Measurements from ENCODE around the gene ZNF541.
"Not testable (repeated sequence)": the region's sequence is repeated elsewhere in the genome, so short reads cannot be mapped to it uniquely, and the experiment has no call there.

The ZNF541 gene

DNA sequence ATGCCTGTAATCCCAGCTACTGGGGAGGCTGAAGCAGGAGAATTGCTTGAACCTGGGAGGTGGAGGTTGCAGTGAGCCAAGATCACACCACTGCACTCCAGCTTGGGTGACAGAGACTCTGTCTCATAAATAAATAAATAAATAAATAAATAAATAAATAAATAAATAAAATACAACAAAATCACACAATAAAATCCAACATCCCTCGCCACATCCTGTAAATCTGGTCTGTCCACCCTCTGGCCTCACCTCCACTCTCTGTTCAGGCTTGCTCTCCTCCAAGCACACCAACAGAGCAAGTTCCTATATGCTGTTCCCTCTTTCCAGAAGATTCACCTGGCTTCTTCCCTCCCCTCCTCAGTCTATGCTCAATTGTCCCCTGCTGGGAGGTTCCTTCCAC, 10.2 kb upstream of the ZNF541 start:
- H3K4me1 ChIP-seq (ENCODE audit: control extremely low read depth in 1 of 4, control insufficient read depth in 4 of 4, insufficient read depth in 4 of 4, low read length in 3 of 4); H3K27ac ChIP-seq (ENCODE audit: insufficient read depth in 1 of 2, low read depth in 1 of 2, low read length in 2 of 2, poor library complexity in 1 of 2, severe bottlenecking in 2 of 2); H3K27me3 ChIP-seq (replicated peaks in 2 of 5; ENCODE audit: control insufficient read depth in 4 of 5, insufficient read depth in 5 of 5, low read length in 4 of 5); H3K4me3 ChIP-seq (ENCODE audit: control insufficient read depth in 1 of 7, extremely low read depth in 1 of 7, insufficient read depth in 4 of 7, low read depth in 2 of 7, low read length in 6 of 7); H3K36me3 ChIP-seq (ENCODE audit: control insufficient read depth in 4 of 4, insufficient read depth in 4 of 4, low read length in 3 of 4); POLR2A ChIA-PET; DNase-seq: not testable (repeated sequence)
- 100% methylated on average over 1 of the region's 1 CpG for WGBS (ENCODE audit: insufficient coverage)
- H3K9me3 ChIP-seq (ENCODE audit: control extremely low read depth in 1 of 5, control insufficient read depth in 4 of 5, insufficient read depth in 2 of 5, low read depth in 1 of 5, low read length in 4 of 5) = peaks cover 0 to 12% (median 5%) of the 10 kb centered on the region in 5 experiments
- CTCF ChIA-PET = interaction anchor here (0.6 kb wide), 1 partner anchor 1574 kb away, joined by 3 read pairs; no protein-coding TSS in a partner anchor

DNA sequence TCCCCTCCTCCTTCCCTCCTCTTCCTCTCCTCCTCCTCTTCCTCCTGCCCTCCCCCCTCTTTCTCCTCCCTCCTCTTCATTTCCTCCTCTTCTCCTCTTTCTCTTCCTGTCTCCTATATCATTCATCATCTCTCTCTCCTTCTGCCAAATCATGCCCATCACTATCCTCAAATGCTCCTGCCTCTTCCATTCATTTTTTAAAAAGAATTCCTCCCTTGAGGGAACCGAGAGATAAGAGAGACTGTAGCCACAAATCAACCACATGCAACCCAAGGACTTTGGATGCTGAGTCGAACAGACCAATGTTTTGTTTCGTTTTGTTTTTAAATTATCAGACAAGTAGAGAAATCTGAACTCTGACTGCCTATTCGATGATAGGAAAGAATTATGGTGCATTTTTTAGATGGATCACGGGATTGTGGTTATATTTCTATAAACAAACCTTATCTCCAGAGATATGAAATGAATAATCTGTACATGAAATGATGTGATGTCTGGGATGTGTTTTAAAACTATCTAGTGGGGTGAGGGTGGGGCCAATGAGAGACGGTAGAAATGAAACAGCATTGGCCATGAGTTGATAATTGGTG, 9.5 kb upstream of the ZNF541 start:
- no peak overlapping the region for H3K4me3 ChIP-seq (ENCODE audit: control insufficient read depth in 1 of 7, extremely low read depth in 1 of 7, insufficient read depth in 4 of 7, low read depth in 2 of 7, low read length in 6 of 7)
- ChIA-PET CTCF (no interaction called here), POLR2A (no interaction called here)
- peak in 1 of 3 donors; percentile 25 for DNase-seq
- no peaks in the 10 kb centered on the region for H3K36me3 ChIP-seq (ENCODE audit: control insufficient read depth in 4 of 4, insufficient read depth in 4 of 4, low read length in 3 of 4)
- H3K9me3 ChIP-seq (ENCODE audit: control extremely low read depth in 1 of 5, control insufficient read depth in 4 of 5, insufficient read depth in 2 of 5, low read depth in 1 of 5, low read length in 4 of 5) = peaks cover 0 to 12% (median 5%) of the 10 kb centered on the region in 5 experiments
- no peak overlapping the region for H3K27ac ChIP-seq (ENCODE audit: insufficient read depth in 1 of 2, low read depth in 1 of 2, low read length in 2 of 2, poor library complexity in 1 of 2, severe bottlenecking in 2 of 2)
- H3K4me1 ChIP-seq (ENCODE audit: control extremely low read depth in 1 of 4, control insufficient read depth in 4 of 4, insufficient read depth in 4 of 4, low read length in 3 of 4) = no peaks in the 10 kb centered on the region
- no CpG with 5 or more reads among the region's 6 CpGs for WGBS (ENCODE audit: insufficient coverage)
- peaks cover 0 to 3% (median 2%) of the 10 kb centered on the region in 5 experiments for H3K27me3 ChIP-seq (replicated peaks in 2 of 5; ENCODE audit: control insufficient read depth in 4 of 5, insufficient read depth in 5 of 5, low read length in 4 of 5)

DNA sequence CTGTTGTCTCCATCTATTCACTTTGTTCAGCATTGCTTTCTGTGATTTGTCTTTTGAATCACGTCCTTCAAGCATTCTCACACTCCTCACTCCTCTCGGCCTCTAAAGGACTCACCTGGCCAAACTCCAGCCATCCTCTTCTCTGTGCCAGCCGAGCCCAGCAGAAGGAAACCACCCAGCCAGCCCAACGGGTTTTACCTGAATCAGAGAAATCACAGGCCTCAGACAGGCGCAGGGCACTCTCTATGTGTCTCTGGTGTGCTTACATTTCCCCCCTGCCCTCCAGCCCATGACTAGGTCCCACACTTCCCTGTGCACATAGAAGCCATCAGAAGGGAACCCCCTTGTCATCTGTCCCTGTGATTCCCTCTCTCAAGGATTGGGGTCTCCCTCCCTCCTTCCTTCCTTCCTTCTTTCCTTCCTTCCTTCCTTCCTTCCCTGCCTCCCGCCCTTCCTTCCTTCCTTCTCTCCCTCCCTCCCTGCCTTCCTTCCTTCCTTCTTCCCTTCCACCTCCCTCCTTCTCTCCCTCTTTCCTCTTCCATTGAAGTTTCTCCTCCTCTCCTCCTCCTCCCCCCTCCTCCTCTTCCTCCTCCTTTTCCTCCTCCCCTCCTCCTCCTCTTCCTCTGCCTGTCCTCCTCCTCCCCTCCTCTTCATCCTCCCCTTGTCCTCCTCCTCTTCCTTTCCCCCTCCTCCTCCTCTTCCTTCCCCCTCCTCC, 8.8 kb upstream of the ZNF541 start:
- no peak overlapping the region for H3K27ac ChIP-seq (ENCODE audit: insufficient read depth in 1 of 2, low read depth in 1 of 2, low read length in 2 of 2, poor library complexity in 1 of 2, severe bottlenecking in 2 of 2)
- CTCF ChIA-PET = no interaction called here

DNA sequence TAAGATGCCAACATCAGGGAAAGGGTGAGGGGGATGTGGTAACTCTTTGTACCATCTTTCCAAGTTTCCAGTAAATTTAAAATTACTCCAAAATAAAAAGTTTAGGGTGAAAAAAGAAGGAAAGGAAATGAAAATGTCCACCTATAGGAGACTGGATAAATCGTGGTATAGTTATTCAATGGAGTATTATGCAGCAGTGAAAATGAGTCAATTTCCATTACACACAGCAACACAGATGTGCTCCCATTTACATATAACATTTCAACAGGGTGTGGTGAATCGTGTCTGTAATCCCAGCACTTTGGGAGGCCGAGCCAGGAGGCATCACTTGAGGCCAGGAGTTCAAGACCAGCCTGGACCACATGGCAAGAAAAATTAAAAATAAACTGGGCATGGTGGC, 7.4 kb upstream of the ZNF541 start:
- peaks cover 0 to 3% (median 0%) of the 10 kb centered on the region in 5 experiments for H3K9me3 ChIP-seq (ENCODE audit: control extremely low read depth in 1 of 5, control insufficient read depth in 4 of 5, insufficient read depth in 2 of 5, low read depth in 1 of 5, low read length in 4 of 5)
- CTCF ChIA-PET = no interaction called here
- no peaks in the 10 kb centered on the region for H3K4me1 ChIP-seq (ENCODE audit: control extremely low read depth in 1 of 4, control insufficient read depth in 4 of 4, insufficient read depth in 4 of 4, low read length in 3 of 4)

More for the DNA sequence above, 8.8 kb upstream of the ZNF541 start:
- no peak for DNase-seq
- POLR2A ChIA-PET = no interaction called here
- Histone ChIP-seq H3K4me1 (ENCODE audit: control extremely low read depth in 1 of 4, control insufficient read depth in 4 of 4, insufficient read depth in 4 of 4, low read length in 3 of 4) (no peaks in the 10 kb centered on the region), H3K36me3 (ENCODE audit: control insufficient read depth in 4 of 4, insufficient read depth in 4 of 4, low read length in 3 of 4) (no peaks in the 10 kb centered on the region), H3K4me3 (ENCODE audit: control insufficient read depth in 1 of 7, extremely low read depth in 1 of 7, insufficient read depth in 4 of 7, low read depth in 2 of 7, low read length in 6 of 7) (no peak overlapping the region), H3K9me3 (ENCODE audit: control extremely low read depth in 1 of 5, control insufficient read depth in 4 of 5, insufficient read depth in 2 of 5, low read depth in 1 of 5, low read length in 4 of 5) (peaks cover 0 to 12% (median 5%) of the 10 kb centered on the region in 5 experiments), H3K27me3 (replicated peaks in 2 of 5; ENCODE audit: control insufficient read depth in 4 of 5, insufficient read depth in 5 of 5, low read length in 4 of 5) (peaks cover 0 to 3% (median 2%) of the 10 kb centered on the region in 5 experiments)
- 78% methylated on average over 6 of the region's 6 CpGs for WGBS (ENCODE audit: insufficient coverage)

DNA sequence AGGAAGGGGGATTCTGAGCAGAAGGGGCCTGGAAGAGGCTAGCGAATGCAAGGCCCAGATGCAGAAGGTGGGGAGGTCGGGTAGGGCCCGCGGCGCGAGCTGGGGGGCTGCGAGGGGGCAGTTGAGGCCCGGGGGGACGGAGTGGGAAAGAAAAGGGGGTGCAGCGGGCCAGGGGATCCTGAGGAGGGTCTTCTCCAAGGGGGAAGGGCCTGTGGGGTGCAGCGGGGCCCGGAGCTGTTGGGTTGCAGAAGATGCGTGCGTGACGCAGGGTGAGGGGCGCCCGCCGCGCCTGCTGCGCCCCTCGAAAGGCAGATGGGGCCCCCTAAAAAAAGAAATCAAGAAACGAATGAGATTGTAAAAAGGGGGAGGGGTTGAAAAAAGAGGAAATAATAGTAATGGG, 313 bp downstream of the ZNF541 start:
- ChIA-PET POLR2A (no interaction called here), CTCF (no interaction called here)
- Histone ChIP-seq H3K36me3 (ENCODE audit: control insufficient read depth in 4 of 4, insufficient read depth in 4 of 4, low read length in 3 of 4) (no peaks in the 10 kb centered on the region), H3K27ac (ENCODE audit: insufficient read depth in 1 of 2, low read depth in 1 of 2, low read length in 2 of 2, poor library complexity in 1 of 2, severe bottlenecking in 2 of 2) (no peak overlapping the region), H3K27me3 (replicated peaks in 2 of 5; ENCODE audit: control insufficient read depth in 4 of 5, insufficient read depth in 5 of 5, low read length in 4 of 5) (peaks cover 0 to 18% (median 10%) of the 10 kb centered on the region in 5 experiments), H3K4me3 (ENCODE audit: control insufficient read depth in 1 of 7, extremely low read depth in 1 of 7, insufficient read depth in 4 of 7, low read depth in 2 of 7, low read length in 6 of 7) (peak overlapping the region in 2 of 7 experiments; percentile 19 to 48), H3K9me3 (ENCODE audit: control extremely low read depth in 1 of 5, control insufficient read depth in 4 of 5, insufficient read depth in 2 of 5, low read depth in 1 of 5, low read length in 4 of 5) (no peaks in the 10 kb centered on the region), H3K4me1 (ENCODE audit: control extremely low read depth in 1 of 4, control insufficient read depth in 4 of 4, insufficient read depth in 4 of 4, low read length in 3 of 4) (peaks cover 0 to 7% (median 5%) of the 10 kb centered on the region in 4 experiments)
- 81% methylated on average over 20 of the region's 22 CpGs for WGBS (ENCODE audit: insufficient coverage)
- no peak for DNase-seq

More for the DNA sequence above, 7.4 kb upstream of the ZNF541 start:
- 93% methylated on average over 2 of the region's 3 CpGs for WGBS (ENCODE audit: insufficient coverage)
- Histone ChIP-seq H3K4me3 (ENCODE audit: control insufficient read depth in 1 of 7, extremely low read depth in 1 of 7, insufficient read depth in 4 of 7, low read depth in 2 of 7, low read length in 6 of 7) (no peak overlapping the region), H3K27ac (ENCODE audit: insufficient read depth in 1 of 2, low read depth in 1 of 2, low read length in 2 of 2, poor library complexity in 1 of 2, severe bottlenecking in 2 of 2) (no peak overlapping the region), H3K36me3 (ENCODE audit: control insufficient read depth in 4 of 4, insufficient read depth in 4 of 4, low read length in 3 of 4) (no peaks in the 10 kb centered on the region), H3K27me3 (replicated peaks in 2 of 5; ENCODE audit: control insufficient read depth in 4 of 5, insufficient read depth in 5 of 5, low read length in 4 of 5) (peaks cover 0 to 3% (median 2%) of the 10 kb centered on the region in 5 experiments)
- POLR2A ChIA-PET = no interaction called here
- no peak for DNase-seq

DNA sequence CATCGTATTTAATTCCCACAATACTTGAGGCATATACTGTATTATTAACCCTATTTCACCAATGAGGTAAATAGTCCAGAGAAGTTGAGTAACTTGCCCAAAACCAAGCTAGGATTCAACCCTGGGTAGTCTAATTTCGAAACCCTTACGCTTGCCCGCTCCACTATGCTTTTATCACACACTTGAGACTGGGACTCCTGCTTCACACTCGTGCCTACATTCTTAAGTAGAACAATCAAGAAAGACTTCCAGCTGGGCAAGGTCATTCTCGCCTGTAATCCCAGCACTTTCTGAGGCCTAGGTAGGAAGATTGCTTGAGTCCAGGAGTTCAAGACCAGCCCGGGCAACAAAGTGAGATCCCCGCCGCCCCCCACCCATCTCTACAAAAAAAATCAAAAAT, 3.6 kb downstream of the ZNF541 start:
- Histone ChIP-seq H3K4me1 (ENCODE audit: control extremely low read depth in 1 of 4, control insufficient read depth in 4 of 4, insufficient read depth in 4 of 4, low read length in 3 of 4) (peaks cover 0 to 7% (median 5%) of the 10 kb centered on the region in 4 experiments), H3K27ac (ENCODE audit: insufficient read depth in 1 of 2, low read depth in 1 of 2, low read length in 2 of 2, poor library complexity in 1 of 2, severe bottlenecking in 2 of 2) (no peak overlapping the region), H3K27me3 (replicated peaks in 2 of 5; ENCODE audit: control insufficient read depth in 4 of 5, insufficient read depth in 5 of 5, low read length in 4 of 5) (peaks cover 0 to 18% (median 10%) of the 10 kb centered on the region in 5 experiments), H3K9me3 (ENCODE audit: control extremely low read depth in 1 of 5, control insufficient read depth in 4 of 5, insufficient read depth in 2 of 5, low read depth in 1 of 5, low read length in 4 of 5) (no peaks in the 10 kb centered on the region), H3K4me3 (ENCODE audit: control insufficient read depth in 1 of 7, extremely low read depth in 1 of 7, insufficient read depth in 4 of 7, low read depth in 2 of 7, low read length in 6 of 7) (no peak overlapping the region), H3K36me3 (ENCODE audit: control insufficient read depth in 4 of 4, insufficient read depth in 4 of 4, low read length in 3 of 4) (no peaks in the 10 kb centered on the region)
- WGBS (ENCODE audit: insufficient coverage) = 94% methylated on average over 6 of the region's 9 CpGs
- POLR2A ChIA-PET = interaction anchor here (0.6 kb wide), 1 partner anchor 1234 kb away, joined by 3 read pairs; no protein-coding TSS in a partner anchor
- CTCF ChIA-PET = no interaction called here
- DNase-seq = no peak

DNA sequence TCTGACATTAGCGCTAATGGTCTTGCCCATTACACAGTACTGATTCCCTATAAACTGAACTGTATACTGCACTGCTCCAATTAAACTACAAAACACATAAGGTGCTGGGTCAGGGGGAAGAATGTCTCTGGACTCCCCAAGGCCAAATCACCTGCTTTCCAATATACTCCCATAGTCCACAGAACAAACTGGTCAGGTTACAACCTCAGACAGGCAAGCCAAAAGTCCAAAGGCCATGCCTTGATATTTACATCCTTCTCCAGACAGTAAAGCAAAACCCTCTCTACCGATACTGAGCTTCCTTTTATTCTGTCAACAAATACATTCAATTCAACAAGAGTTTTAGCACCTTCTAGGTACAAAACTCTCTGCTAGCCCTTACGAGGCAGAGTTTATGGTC, 8.9 kb downstream of the ZNF541 start:
- 93% methylated on average over 3 of the region's 3 CpGs for WGBS (ENCODE audit: insufficient coverage)
- no peak overlapping the region for H3K27ac ChIP-seq (ENCODE audit: insufficient read depth in 1 of 2, low read depth in 1 of 2, low read length in 2 of 2, poor library complexity in 1 of 2, severe bottlenecking in 2 of 2)
- DNase-seq = no peak
- H3K9me3 ChIP-seq (ENCODE audit: control extremely low read depth in 1 of 5, control insufficient read depth in 4 of 5, insufficient read depth in 2 of 5, low read depth in 1 of 5, low read length in 4 of 5) = no peaks in the 10 kb centered on the region
- no peaks in the 10 kb centered on the region for H3K4me1 ChIP-seq (ENCODE audit: control extremely low read depth in 1 of 4, control insufficient read depth in 4 of 4, insufficient read depth in 4 of 4, low read length in 3 of 4)
- ChIA-PET POLR2A (no interaction called here), CTCF (no interaction called here)
- no peak overlapping the region for H3K4me3 ChIP-seq (ENCODE audit: control insufficient read depth in 1 of 7, extremely low read depth in 1 of 7, insufficient read depth in 4 of 7, low read depth in 2 of 7, low read length in 6 of 7)
- H3K27me3 ChIP-seq (replicated peaks in 2 of 5; ENCODE audit: control insufficient read depth in 4 of 5, insufficient read depth in 5 of 5, low read length in 4 of 5) = no peaks in the 10 kb centered on the region
- no peaks in the 10 kb centered on the region for H3K36me3 ChIP-seq (ENCODE audit: control insufficient read depth in 4 of 4, insufficient read depth in 4 of 4, low read length in 3 of 4)

All from common myeloid progenitor, CD34-positive (primary cell).